Activated CD4-positive, CD25-positive, alpha-beta regulatory T cell (primary cell): ENCODE measurements around the gene POMGNT1.
"Not testable (repeated sequence)": the region's sequence is repeated elsewhere in the genome, so short reads cannot be mapped to it uniquely, and the experiment has no call there.

Experiments
- DNase-seq, 4 experiments: peaks; one replicate each; lab custom pipeline; 2025; lab: John Stamatoyannopoulos, UW

Gene POMGNT1

DNA sequence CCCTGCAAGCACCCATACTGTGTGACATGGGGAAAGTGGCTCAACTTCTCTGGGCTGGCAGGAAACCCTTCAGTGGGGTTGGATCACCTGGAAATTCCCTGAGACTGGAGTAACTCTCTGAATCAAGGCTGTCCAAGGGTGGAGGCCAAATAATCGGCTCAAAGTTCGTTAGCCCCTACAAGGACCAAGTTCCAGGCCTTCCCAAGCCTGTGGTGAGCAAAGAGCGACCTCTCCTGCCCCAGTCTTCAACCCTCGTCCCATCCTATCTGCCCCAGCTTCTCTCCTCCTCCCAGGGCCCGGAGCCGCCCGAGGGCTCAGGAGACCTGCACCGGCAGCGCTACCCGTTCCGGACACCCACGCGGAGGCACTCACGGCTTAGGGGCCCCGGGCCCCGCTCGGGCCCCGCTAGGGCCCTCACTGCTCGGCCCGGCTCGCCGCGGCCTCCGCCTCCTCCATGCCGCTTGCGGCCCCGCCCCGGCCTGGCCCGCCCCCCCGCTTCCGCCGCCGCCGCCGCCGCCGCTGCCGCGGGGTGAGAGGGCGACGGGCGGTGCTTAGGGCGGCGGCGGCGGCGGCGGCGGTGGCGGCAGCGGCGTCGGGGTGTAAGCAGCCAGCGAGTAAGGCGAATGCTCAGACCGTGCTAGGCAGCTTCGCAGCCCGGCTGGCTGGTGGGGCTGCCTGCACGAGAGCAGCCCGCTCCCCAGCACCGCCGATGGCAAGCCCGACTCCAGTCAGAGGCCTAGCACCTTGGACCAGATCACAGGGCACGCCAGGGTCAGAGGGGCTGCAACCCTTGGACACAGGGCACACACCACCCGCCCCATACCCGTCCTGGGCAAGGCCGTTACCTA, at the start of gene POMGNT1:
Gene POMGNT1, minus strand, starts transcription at position 471 of the 848 bp plus-strand sequence. CDS start 613 bp downstream, outside the sequence.
- DNase-seq, result peak; percentile 51 to 75 (median 62)

DNA sequence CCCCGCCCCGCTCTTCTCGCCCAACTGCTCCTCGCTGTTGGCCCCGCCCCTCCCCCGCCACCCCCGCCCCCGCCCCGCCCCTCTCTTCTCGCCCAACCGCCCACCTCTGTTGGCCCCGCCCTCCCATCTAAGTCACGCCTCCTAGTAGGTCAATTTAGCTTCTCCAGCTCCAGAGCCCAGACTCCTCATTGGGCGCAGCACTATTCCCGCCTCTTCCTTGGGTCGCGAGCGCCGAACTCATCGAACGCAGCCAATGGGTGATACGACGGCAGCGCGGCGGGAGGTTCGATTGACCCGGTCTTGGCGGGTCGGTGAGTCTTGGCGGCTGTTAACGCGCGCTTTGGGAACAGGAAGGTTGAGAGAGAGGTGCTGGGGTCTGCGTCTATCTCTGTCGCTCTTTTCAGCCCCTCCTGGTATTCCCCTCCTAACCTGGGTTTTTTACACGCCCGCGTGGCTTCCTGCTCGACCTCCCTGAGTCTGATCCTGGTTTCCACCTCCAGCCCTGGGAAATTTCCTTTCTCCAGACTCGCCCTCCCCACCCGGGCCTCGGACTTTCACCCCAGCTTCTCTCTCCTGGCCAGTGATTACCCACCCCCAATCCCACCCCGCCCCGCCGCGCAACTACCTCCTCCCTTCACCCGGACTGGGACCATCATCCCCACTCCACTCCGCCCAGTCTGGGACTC, 49.3 kb upstream of the POMGNT1 start, which contains the start of gene RAD54L:
Gene RAD54L, plus strand, starts transcription at position 328 of the 686 bp plus-strand sequence. CDS start 643 bp downstream, outside the sequence.
- peak; percentile 89 to 94 (median 90) for DNase-seq

GRCh38 chr1:46246548-46247435, 48.6 kb upstream of the POMGNT1 start:
- DNase-seq, result peak in 3 of 4 experiments; percentile 3 to 53 (median 43)

- DNase-seq, result not testable (repeated sequence)
Measured at GRCh38 chr1:46246136-46246535, 47.9 kb upstream of the POMGNT1 start.

- DNase-seq, result no peak
Measured at GRCh38 chr1:46244656-46245371, 46.6 kb upstream of the POMGNT1 start.

DNA sequence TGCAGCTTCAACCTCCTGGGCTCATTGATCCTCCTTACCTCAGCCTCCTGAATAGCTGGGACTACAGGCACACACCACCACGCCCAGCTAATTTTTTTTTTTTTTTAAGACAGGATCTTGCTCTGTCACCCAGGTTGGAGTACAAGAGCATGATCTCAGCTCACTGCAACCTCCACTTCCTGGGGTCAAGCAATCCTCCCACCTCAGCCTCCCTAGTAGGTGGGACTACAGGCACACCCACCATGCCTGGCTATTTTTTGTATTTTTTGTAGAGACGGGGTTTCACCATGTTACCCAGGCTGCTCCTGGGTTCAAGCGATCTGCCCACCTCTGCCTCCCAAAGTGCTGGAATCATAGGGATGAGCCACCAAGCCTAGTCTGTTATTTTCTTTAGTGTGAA, 45.6 kb upstream of the POMGNT1 start:
- DNase-seq, result not testable (repeated sequence)

- DNase-seq, result no peak
Measured at GRCh38 chr1:46242918-46243317, 44.7 kb upstream of the POMGNT1 start.

DNA sequence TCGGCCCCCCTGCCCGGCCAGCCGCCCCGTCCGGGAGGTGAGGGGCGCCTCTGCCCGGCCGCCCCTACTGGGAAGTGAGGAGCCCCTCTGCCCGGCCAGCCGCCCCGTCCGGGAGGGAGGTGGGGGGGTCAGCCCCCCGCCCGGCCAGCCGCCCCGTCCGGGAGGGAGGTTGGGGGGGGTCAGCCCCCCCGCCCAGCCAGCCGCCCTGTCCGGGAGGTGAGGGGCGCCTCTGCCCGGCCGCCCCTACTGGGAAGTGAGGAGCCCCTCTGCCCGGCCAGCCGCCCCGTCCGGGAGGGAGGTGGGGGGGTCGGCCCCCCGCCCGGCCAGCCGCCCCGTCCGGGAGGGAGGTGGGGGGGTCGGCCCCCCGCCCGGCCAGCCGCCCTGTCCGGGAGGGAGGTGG, 43.5 kb upstream of the POMGNT1 start:
- not testable (repeated sequence) for DNase-seq

- DNase-seq, result not testable (repeated sequence)
Measured at GRCh38 chr1:46238865-46239264, 40.6 kb upstream of the POMGNT1 start.

- DNase-seq, result no peak
Measured at GRCh38 chr1:46236882-46237281, 38.6 kb upstream of the POMGNT1 start.

- DNase-seq, result not testable (repeated sequence)
Measured at GRCh38 chr1:46231231-46231630, 33.0 kb upstream of the POMGNT1 start.

GRCh38 chr1:46224966-46225365, 26.7 kb upstream of the POMGNT1 start:
- no peak for DNase-seq

GRCh38 chr1:46223472-46223943, 25.3 kb upstream of the POMGNT1 start:
- DNase-seq, result peak in 3 of 4 experiments; percentile 16 to 32 (median 30)

GRCh38 chr1:46223055-46223454, 24.8 kb upstream of the POMGNT1 start:
- not testable (repeated sequence) for DNase-seq

GRCh38 chr1:46221749-46222148, 23.5 kb upstream of the POMGNT1 start:
- no peak for DNase-seq

DNA sequence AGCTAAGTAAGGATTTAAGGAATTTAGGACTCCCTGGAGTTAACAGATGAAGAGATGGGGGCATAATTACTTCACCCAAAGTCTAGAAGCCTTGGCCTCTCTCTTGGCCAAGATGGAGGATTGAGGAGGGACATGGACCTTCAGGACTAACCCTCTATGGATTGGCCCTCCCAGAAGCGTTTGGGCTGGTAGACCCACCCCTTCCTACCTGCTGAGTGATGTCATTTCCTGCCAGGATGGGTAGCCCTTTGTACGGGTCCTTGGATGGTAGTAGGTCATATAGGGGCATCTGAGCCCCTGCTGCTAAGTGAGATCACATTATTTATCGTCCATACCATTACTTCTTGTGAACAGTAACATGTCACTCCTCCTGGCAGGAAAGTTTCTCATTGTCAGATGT, 22.6 kb upstream of the POMGNT1 start:
- no peak for DNase-seq

DNA sequence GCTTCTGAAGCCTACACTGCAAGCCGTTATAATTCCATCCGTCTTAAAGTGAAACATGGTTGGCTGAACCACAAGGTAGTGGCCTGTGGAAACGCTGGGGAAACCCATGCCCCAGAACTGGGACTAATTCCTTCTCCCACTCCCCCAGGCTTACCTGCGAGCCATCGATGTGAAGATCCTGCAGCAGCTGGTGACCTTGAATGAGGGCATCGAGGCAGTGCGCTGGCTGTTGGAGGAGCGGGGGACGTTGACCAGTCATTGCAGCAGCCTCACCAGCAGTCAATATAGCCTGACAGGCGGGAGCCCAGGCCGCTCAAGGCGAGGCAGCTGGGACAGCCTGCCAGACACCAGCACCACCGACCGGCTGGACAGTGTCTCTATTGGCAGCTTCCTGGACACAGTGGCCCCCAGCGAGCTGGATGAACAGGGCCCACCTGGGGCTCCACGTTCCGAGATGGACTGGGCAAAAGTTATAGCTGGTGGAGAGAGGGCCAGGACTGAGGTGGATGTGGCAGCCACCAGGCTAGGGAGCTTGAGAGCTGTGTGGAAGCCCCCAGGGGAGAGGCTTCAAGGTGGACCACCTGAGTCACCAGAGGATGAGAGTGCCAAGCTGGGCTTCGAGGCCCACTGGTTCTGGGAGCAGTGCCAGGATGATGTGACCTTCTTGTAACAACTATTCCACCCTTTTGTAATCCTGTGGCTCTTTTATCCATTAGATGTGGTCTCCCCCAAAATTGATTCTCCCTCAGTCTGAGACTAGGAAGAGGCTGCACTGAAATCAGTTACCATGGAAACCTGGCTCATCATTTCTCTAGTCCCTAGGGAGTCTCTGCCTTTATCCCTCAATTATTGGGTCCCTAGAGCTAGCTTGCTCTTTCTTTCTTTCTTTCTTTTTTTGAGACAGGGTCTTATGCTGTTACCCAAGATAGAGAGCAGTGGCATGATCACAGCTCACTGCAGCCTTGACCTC, 21.6 kb upstream of the POMGNT1 start:
- no peak for DNase-seq

GRCh38 chr1:46218443-46218842, 20.2 kb upstream of the POMGNT1 start:
- DNase-seq, result no peak

- no peak for DNase-seq
Measured at GRCh38 chr1:46215504-46215903, 17.3 kb upstream of the POMGNT1 start.

DNA sequence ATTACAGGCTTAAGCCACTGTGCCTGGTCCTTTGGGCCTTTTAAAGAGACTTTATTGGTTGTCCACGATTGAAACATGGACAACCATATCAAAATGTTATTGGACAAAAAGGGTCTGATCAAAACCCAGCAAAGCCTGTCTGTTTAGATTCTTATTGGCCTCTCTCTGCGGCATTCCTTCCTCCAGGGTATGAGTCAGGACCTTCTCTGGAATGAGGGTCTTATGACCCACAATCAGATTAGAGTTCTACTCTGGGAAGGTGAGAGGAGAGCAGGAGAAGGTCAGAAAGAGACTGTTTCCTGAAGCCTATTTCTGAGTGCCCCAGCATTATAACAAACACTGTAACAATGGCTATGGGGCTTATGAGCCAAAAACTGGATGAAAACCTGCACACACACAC, 12.8 kb upstream of the POMGNT1 start:
- DNase-seq, result no peak
